HepG2 (cell line): ENCODE measurements around the gene LYST. TPM values are rescaled to one million over a fixed set of nuclear protein-coding genes. Genes with fewer than 3 reads are reported as not detected.
A peak's percentile ranks its signal among the peaks of the same experiment; 100 is the strongest.

ENCODE experiments used
- EZH2 ChIP-seq: conservative IDR thresholded peaks from 2 replicates; pipeline ENCODE4 v1.6.1; 2012; ENCODE audit warnings: mild to moderate bottlenecking, low read depth, low read length, moderate library complexity
- HMG20A ChIP-seq: IDR thresholded peaks from 2 replicates; pipeline ENCODE4 v1.6.1; 2016; ENCODE audit warnings: borderline replicate concordance
- MAF1 ChIP-seq: sonication (generic); formaldehyde crosslinking; IDR thresholded peaks from 2 replicates; pipeline ENCODE4 v1.5.0; 2020; ENCODE audit warnings: missing genetic modification reagents, borderline replicate concordance
- MTA3 ChIP-seq: sonication (generic); formaldehyde crosslinking; IDR thresholded peaks from 2 replicates; pipeline ENCODE4 v1.4.0; 2020; ENCODE audit warnings: missing genetic modification reagents
- MXD4 ChIP-seq: IDR thresholded peaks from 2 replicates; pipeline ENCODE4 v1.6.1; 2016; ENCODE audit warnings: mild to moderate bottlenecking, missing biosample characterization, missing genetic modification reagents
- NCOR1 ChIP-seq: fragments of 200-600 bp; sonication (generic); IDR thresholded peaks from 2 replicates; pipeline ENCODE4 v1.7.0; 2017; ENCODE audit warnings: antibody characterized with exemption, low read length, borderline replicate concordance
- RFX3 ChIP-seq: IDR thresholded peaks from 2 replicates; pipeline ENCODE4 v1.6.1; 2016; ENCODE audit warnings: missing biosample characterization, missing genetic modification reagents
- SMAD3 ChIP-seq: sonication (generic); formaldehyde crosslinking; IDR thresholded peaks from 2 replicates; pipeline ENCODE4 v1.4.0; 2020; ENCODE audit warnings: missing genetic modification reagents
- TMF1 ChIP-seq: sonication (generic); formaldehyde crosslinking; IDR thresholded peaks from 2 replicates; pipeline ENCODE4 v1.8.1; 2022; ENCODE audit warnings: low read depth, missing genetic modification reagents
- ZFP41 ChIP-seq: sonication (generic); formaldehyde crosslinking; IDR thresholded peaks from 2 replicates; pipeline ENCODE4 v1.4.0; 2020; ENCODE audit warnings: mild to moderate bottlenecking, missing genetic modification reagents, borderline replicate concordance
- ZNF180 ChIP-seq: sonication (generic); formaldehyde crosslinking; IDR thresholded peaks from 2 replicates; pipeline ENCODE4 v1.4.0; 2020; ENCODE audit warnings: low read depth, missing genetic modification reagents, borderline replicate concordance
- ZNF326 ChIP-seq: sonication (generic); formaldehyde crosslinking; IDR thresholded peaks from 2 replicates; pipeline ENCODE4 v1.4.0; 2020; ENCODE audit warnings: missing genetic modification reagents, borderline replicate concordance
- ZNF652 ChIP-seq: IDR thresholded peaks from 2 replicates; pipeline ENCODE4 v1.6.1; 2016; ENCODE audit warnings: low read depth, borderline replicate concordance
- ZSCAN29 ChIP-seq: sonication (generic); formaldehyde crosslinking; conservative IDR thresholded peaks from 2 replicates; pipeline ENCODE4 v1.4.0; 2020; ENCODE audit warnings: mild to moderate bottlenecking, missing genetic modification reagents
- polyA plus RNA-seq, 8 experiments: library from polyadenylated mRNA; depleted of rRNA in 3 of 8; stranded (reverse) in 7 of 8; unstranded in 1 of 8; fragments of >200 nt; fragmentation: Illumina TruSeq in 4 of 8; extraction: Trizol in 4 of 8; gene quantifications; 2 replicates each; pipeline versions ENCODE4 v1.2.1 to v1.2.3, GENCODE V29; 2011 to 2016; ENCODE audit warnings: low read depth in 4 of 8, missing spikeins in 1 of 8, mixed read lengths in 1 of 8; ENCODE audit not compliant: insufficient read depth in 1 of 8
- total RNA-seq, 5 experiments: library from RNA; depleted of rRNA; stranded (reverse); fragments of >200 nt; fragmentation: Illumina TruSeq; extraction: Trizol; gene quantifications; 2 replicates each; pipeline ENCODE4 v1.2.3, GENCODE V29; 2016; ENCODE audit warnings: low read depth in 1 of 5
- TF ChIP-seq, protein P1 (sequence below): sonication (generic); formaldehyde crosslinking; IDR thresholded peaks from 2 replicates; pipeline ENCODE4 v1.9.0; 2022; ENCODE audit warnings: missing genetic modification reagents, mild to moderate bottlenecking, borderline replicate concordance
- TF ChIP-seq, protein P2 (sequence below): sonication (generic); formaldehyde crosslinking; IDR thresholded peaks from 2 replicates; pipeline ENCODE4 v1.9.0; 2022; ENCODE audit warnings: low read depth, missing genetic modification reagents
- TF ChIP-seq, protein P3 (sequence below): sonication (generic); formaldehyde crosslinking; IDR thresholded peaks from 2 replicates; pipeline ENCODE4 v1.4.0; 2020; ENCODE audit warnings: missing genetic modification reagents, borderline replicate concordance
- TF ChIP-seq, protein P4 (sequence below): IDR thresholded peaks from 2 replicates; pipeline ENCODE4 v1.6.1; 2012; ENCODE audit warnings: low read length, improper control_type of control experiment

LYST gene
- total and polyA plus RNA-seq, 2 of the 13 experiments (the other 11 are each of a cell fraction or from before 2014, with no cell fraction given), result 0.91 to 2.5 TPM

DNA sequence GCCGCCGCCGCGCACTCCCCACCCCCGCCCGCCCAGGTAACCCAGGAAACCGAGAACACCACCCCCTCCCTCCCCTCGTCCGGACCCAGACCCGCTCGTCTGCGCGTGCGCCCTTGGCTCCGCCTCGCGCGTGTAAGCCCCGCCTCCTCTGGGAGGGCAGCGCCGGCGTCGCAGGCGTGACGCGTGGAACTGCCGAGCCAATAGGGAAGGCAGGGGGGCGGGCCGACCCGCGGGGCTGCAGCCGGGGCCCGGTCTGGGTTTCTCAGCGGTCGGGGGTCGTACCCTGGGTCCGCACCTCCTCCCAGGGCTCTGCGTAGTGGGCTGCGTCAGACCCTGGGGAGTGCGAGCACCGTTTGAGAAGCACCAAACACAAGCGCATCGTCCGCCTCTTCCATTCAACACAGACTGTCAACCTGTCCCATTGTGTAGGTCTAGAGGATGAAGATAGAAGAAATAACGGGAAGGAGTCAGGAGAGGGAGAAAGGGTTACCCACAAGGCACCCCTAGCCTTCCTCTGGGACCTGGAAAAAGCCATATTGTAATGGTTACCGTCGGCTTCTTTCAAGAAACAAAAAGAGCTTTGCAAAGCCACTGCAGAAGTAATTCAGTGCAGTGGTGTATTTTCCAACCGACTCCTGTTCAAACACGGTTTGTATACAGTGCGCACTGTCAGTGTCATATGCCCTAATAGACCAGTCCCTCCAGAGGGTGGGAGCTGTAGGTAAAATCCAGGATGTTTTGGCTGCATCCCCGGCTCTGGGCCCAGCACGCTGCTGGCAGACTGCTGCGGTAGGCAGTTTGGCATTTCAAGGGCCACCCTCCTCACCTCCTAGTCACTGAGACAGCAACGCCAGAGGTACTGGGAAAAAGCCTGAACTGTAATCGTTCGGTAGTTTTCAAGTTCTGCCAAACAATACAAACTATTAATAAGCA lies 473 bp upstream of the LYST start (continued):
- TF ChIP-seq, protein P1, sequence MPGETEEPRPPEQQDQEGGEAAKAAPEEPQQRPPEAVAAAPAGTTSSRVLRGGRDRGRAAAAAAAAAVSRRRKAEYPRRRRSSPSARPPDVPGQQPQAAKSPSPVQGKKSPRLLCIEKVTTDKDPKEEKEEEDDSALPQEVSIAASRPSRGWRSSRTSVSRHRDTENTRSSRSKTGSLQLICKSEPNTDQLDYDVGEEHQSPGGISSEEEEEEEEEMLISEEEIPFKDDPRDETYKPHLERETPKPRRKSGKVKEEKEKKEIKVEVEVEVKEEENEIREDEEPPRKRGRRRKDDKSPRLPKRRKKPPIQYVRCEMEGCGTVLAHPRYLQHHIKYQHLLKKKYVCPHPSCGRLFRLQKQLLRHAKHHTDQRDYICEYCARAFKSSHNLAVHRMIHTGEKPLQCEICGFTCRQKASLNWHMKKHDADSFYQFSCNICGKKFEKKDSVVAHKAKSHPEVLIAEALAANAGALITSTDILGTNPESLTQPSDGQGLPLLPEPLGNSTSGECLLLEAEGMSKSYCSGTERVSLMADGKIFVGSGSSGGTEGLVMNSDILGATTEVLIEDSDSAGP, result no peak
- TF ChIP-seq, protein P2, sequence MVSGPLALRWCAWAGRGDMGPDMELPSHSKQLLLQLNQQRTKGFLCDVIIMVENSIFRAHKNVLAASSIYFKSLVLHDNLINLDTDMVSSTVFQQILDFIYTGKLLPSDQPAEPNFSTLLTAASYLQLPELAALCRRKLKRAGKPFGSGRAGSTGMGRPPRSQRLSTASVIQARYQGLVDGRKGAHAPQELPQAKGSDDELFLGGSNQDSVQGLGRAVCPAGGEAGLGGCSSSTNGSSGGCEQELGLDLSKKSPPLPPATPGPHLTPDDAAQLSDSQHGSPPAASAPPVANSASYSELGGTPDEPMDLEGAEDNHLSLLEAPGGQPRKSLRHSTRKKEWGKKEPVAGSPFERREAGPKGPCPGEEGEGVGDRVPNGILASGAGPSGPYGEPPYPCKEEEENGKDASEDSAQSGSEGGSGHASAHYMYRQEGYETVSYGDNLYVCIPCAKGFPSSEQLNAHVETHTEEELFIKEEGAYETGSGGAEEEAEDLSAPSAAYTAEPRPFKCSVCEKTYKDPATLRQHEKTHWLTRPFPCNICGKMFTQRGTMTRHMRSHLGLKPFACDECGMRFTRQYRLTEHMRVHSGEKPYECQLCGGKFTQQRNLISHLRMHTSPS, result no peak
- TF ChIP-seq MTA3 (CRISPR knock-in tag), result no peak
- no peak; the same call in 1 of the 2 replicates for TF ChIP-seq TMF1
- TF ChIP-seq ZFP41 (CRISPR knock-in tag), result no peak
- TF ChIP-seq, protein P3, sequence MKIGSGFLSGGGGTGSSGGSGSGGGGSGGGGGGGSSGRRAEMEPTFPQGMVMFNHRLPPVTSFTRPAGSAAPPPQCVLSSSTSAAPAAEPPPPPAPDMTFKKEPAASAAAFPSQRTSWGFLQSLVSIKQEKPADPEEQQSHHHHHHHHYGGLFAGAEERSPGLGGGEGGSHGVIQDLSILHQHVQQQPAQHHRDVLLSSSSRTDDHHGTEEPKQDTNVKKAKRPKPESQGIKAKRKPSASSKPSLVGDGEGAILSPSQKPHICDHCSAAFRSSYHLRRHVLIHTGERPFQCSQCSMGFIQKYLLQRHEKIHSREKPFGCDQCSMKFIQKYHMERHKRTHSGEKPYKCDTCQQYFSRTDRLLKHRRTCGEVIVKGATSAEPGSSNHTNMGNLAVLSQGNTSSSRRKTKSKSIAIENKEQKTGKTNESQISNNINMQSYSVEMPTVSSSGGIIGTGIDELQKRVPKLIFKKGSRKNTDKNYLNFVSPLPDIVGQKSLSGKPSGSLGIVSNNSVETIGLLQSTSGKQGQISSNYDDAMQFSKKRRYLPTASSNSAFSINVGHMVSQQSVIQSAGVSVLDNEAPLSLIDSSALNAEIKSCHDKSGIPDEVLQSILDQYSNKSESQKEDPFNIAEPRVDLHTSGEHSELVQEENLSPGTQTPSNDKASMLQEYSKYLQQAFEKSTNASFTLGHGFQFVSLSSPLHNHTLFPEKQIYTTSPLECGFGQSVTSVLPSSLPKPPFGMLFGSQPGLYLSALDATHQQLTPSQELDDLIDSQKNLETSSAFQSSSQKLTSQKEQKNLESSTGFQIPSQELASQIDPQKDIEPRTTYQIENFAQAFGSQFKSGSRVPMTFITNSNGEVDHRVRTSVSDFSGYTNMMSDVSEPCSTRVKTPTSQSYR, result no peak
- TF ChIP-seq HMG20A (CRISPR knock-in tag), result no peak
- no peak for TF ChIP-seq ZNF180 (CRISPR knock-in tag)
- TF ChIP-seq MXD4 (CRISPR knock-in tag), result no peak
- no peak for TF ChIP-seq ZNF326
- no peak for TF ChIP-seq ZNF652 (CRISPR knock-in tag)
- no peak for TF ChIP-seq EZH2
- TF ChIP-seq NCOR1, result no peak
- no peak for TF ChIP-seq RFX3 (CRISPR knock-in tag)
- no peak; the same call in 1 of the 2 replicates for TF ChIP-seq SMAD3
- no peak for TF ChIP-seq MAF1
- TF ChIP-seq, protein P4, sequence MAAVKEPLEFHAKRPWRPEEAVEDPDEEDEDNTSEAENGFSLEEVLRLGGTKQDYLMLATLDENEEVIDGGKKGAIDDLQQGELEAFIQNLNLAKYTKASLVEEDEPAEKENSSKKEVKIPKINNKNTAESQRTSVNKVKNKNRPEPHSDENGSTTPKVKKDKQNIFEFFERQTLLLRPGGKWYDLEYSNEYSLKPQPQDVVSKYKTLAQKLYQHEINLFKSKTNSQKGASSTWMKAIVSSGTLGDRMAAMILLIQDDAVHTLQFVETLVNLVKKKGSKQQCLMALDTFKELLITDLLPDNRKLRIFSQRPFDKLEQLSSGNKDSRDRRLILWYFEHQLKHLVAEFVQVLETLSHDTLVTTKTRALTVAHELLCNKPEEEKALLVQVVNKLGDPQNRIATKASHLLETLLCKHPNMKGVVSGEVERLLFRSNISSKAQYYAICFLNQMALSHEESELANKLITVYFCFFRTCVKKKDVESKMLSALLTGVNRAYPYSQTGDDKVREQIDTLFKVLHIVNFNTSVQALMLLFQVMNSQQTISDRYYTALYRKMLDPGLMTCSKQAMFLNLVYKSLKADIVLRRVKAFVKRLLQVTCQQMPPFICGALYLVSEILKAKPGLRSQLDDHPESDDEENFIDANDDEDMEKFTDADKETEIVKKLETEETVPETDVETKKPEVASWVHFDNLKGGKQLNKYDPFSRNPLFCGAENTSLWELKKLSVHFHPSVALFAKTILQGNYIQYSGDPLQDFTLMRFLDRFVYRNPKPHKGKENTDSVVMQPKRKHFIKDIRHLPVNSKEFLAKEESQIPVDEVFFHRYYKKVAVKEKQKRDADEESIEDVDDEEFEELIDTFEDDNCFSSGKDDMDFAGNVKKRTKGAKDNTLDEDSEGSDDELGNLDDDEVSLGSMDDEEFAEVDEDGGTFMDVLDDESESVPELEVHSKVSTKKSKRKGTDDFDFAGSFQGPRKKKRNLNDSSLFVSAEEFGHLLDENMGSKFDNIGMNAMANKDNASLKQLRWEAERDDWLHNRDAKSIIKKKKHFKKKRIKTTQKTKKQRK, result no peak
- TF ChIP-seq ZSCAN29 (CRISPR knock-in tag), result 0 out of 2 replicates have a peak, but pooled peaks have one; percentile 30
